ENCODE results near the gene GPC5. TPM values are rescaled to one million over a fixed set of nuclear protein-coding genes. Genes with fewer than 3 reads are reported as not detected.
"Not testable (repeated sequence)": the region's sequence is repeated elsewhere in the genome, so short reads cannot be mapped to it uniquely, and the experiment has no call there.

Gene GPC5
- total RNA-seq, 4 donors from 2014 or later = 0.47 TPM; not detected in 3

- no peaks in the 10 kb centered on the region for H3K4me1 ChIP-seq
- H3K27me3 ChIP-seq = no peaks in the 10 kb centered on the region
- no peaks in the 10 kb centered on the region for H3K9me3 ChIP-seq
- 93 to 96% methylated on average over 3 of the region's 3 CpGs for WGBS, 2 donors (ENCODE audit: low coverage in 1 of 2)
- TF ChIP-seq POLR2AphosphoS5 (IDR thresholded peaks at IDR 0.05) = no peak
- no peak for TF ChIP-seq CTCF (IDR thresholded peaks at IDR 0.05)
- no peak for TF ChIP-seq POLR2A (IDR thresholded peaks at IDR 0.05)
- TF ChIP-seq EP300 (IDR thresholded peaks at IDR 0.05) = no peak
- no peaks in the 10 kb centered on the region for H3K36me3 ChIP-seq
- no peak overlapping the region for H3K4me3 ChIP-seq
- ATAC-seq = no peak
- no peak overlapping the region for H3K27ac ChIP-seq
Measured at GRCh38 chr13:91774397-91774796, 376.0 kb downstream of the GPC5 start.

GRCh38 chr13:91776611-91777193 lies 378.3 kb downstream of the GPC5 start:
- TF ChIP-seq POLR2AphosphoS5 (IDR thresholded peaks at IDR 0.05) = no peak
- TF ChIP-seq EP300 (IDR thresholded peaks at IDR 0.05) = no peak
- no peak for TF ChIP-seq POLR2A (IDR thresholded peaks at IDR 0.05)
- no peak for TF ChIP-seq CTCF (IDR thresholded peaks at IDR 0.05)
- whole genome bisulfite sequencing, 2 donors (ENCODE audit: low coverage in 1 of 2) = 37 to 42% methylated on average over 2 of the region's 2 CpGs
- no peaks in the 10 kb centered on the region for H3K36me3 ChIP-seq

DNA sequence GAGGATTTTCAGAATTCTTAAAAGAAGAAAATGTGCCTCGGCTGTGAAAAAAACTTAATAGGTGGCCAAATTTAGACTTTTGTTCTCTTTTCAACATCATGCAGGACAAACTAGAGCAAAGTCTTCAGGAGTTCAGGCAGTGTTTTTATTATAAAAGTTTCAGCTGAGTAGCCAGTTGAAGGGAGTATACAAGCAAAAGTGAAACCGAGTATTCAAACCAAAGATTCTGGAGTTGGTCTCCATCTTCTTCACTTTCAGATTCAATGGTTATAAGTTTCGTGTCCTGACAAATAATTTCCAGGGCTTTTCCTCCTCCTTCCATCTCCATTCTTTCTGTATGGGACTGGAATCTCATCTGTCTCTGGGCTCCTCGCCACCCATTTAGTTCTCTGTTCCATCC lies 379.7 kb downstream of the GPC5 start:
- ATAC-seq = no peak
- H3K9me3 ChIP-seq = no peaks in the 10 kb centered on the region
- no peaks in the 10 kb centered on the region for H3K4me1 ChIP-seq
- H3K36me3 ChIP-seq = no peaks in the 10 kb centered on the region
- no peak overlapping the region for H3K27ac ChIP-seq
- H3K27me3 ChIP-seq = no peaks in the 10 kb centered on the region
- 82 to 84% methylated on average over 4 of the region's 4 CpGs for WGBS, 2 donors (ENCODE audit: low coverage in 1 of 2)
- TF ChIP-seq POLR2AphosphoS5 (IDR thresholded peaks at IDR 0.05) = no peak
- no peak for TF ChIP-seq EP300 (IDR thresholded peaks at IDR 0.05)
- no peak for TF ChIP-seq POLR2A (IDR thresholded peaks at IDR 0.05)
- no peak for TF ChIP-seq CTCF (IDR thresholded peaks at IDR 0.05)
- no peak overlapping the region for H3K4me3 ChIP-seq

More at GRCh38 chr13:91776611-91777193, 378.3 kb downstream of the GPC5 start:
- Histone ChIP-seq H3K27ac (no peak overlapping the region), H3K27me3 (no peaks in the 10 kb centered on the region), H3K4me3 (no peak overlapping the region), H3K9me3 (no peaks in the 10 kb centered on the region), H3K4me1 (no peaks in the 10 kb centered on the region)
- no peak for ATAC-seq

DNA sequence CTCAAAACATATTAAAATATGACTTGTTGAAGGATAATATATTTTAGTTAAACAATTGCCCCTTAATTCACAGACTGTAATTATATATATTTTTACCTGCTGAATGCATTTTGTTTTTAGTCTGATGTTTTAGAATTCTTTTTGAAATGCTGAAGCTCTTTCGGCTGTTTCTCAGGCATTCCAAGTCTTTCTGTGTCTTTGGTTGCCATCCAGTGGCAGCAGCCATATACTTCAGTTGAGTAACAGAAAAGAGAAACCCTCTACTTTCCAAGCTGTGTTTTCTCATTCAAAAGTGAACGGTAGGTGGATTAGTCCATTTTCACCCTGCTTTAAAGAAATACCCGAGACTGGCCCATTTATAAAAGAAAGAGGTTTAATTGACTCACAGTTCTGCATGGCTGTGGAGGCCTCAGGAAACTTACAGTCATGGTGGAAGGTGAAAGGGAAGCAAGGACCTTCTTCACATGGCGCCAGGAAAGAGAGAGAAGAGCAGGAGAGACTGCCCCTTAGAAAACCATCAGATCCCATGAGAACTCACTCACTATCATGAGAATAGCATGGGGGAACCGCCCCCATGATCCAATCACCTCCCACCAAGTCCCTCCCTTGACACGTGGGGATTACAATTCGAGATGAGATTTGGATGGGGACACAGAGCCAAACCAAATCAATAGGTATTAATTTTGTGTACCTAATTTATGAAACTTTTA lies 383.7 kb downstream of the GPC5 start:
- not testable (repeated sequence) for H3K4me3 ChIP-seq, H3K4me1 ChIP-seq, H3K9me3 ChIP-seq, H3K27me3 ChIP-seq, H3K36me3 ChIP-seq, ATAC-seq, H3K27ac ChIP-seq
- WGBS, 2 donors (ENCODE audit: low coverage in 1 of 2) = 40 to 69% methylated on average over 2 to 5 of the region's 7 CpGs

DNA sequence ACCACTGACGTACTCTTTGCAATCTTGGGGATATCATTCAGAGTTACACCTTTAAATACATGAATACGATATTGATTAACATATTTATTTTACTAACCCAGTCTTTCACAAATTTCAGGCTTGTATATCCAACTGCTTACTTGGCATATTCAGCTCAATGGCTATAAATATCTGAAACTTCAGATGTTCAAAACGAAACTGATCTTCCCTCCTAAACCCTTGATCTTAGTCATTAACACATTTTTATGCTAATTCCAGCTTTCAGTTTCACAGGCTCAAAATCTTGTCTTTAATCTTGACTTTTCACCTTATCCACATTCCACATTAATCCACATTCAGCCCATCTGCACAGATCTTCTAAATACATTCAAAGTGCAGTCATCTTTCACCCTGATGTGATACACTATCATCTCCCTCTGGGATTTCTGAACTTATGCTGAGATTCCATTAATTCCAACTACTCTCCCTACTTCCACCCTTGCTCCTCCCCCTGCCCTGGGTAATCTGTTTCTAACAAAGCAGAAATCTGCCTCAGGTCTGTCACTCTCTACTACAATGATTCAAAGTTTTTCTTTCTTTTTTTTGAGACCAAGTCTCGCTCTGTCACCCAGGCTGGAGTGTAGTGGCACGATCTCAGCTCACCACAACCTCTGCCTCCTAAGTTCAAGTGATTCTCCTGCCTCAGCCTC lies 387.2 kb downstream of the GPC5 start:
- no peak overlapping the region for H3K4me3 ChIP-seq
- no peaks in the 10 kb centered on the region for H3K4me1 ChIP-seq
- no peaks in the 10 kb centered on the region for H3K27me3 ChIP-seq
- ATAC-seq = no peak
- no peak for TF ChIP-seq CTCF (IDR thresholded peaks at IDR 0.05)
- TF ChIP-seq POLR2AphosphoS5 (IDR thresholded peaks at IDR 0.05) = no peak
- TF ChIP-seq EP300 (IDR thresholded peaks at IDR 0.05) = no peak
- no peak for TF ChIP-seq POLR2A (IDR thresholded peaks at IDR 0.05)
- no peaks in the 10 kb centered on the region for H3K36me3 ChIP-seq
- no peaks in the 10 kb centered on the region for H3K9me3 ChIP-seq
- H3K27ac ChIP-seq = no peak overlapping the region
- whole genome bisulfite sequencing, 2 donors (ENCODE audit: low coverage in 1 of 2) = 63 to 78% methylated on average over 3 to 4 of the region's 5 CpGs
